Osteoblast (primary cell): ENCODE measurements around the gene FGFRL1. TPM values are rescaled to one million over a fixed set of nuclear protein-coding genes. Genes with fewer than 3 reads are reported as not detected.

Source experiments
- DNase-seq: peaks from one replicate; pipeline ENCODE4 v3.0.0; 2011; ENCODE audit warnings: low spot score, mixed read lengths; ENCODE audit not compliant: insufficient read length; ENCODE audit errors: missing footprints
- H2AFZ ChIP-seq: 2 replicates; pipeline ENCODE4 v1.6.0; 2011; ENCODE audit warnings: mild to moderate bottlenecking, low read length
- H3K27ac ChIP-seq: 2 replicates; pipeline ENCODE4 v1.5.1; 2011; ENCODE audit warnings: mild to moderate bottlenecking, low read depth, low read length, moderate library complexity
- H3K27me3 ChIP-seq: 2 replicates; pipeline ENCODE4 v1.6.0; 2012; ENCODE audit warnings: mild to moderate bottlenecking, control low read depth, inconsistent platforms, low read length, moderate library complexity; ENCODE audit not compliant: insufficient read depth
- H3K36me3 ChIP-seq: 2 replicates; pipeline ENCODE4 v1.5.1; 2011; ENCODE audit warnings: mild to moderate bottlenecking, low read length, control low read depth, moderate library complexity; ENCODE audit not compliant: insufficient read depth
- H3K4me1 ChIP-seq: 2 replicates; pipeline ENCODE4 v1.5.1; 2011; ENCODE audit warnings: mild to moderate bottlenecking, low read length, control low read depth, moderate library complexity; ENCODE audit not compliant: insufficient read depth
- H3K4me2 ChIP-seq: 2 replicates; pipeline ENCODE4 v1.6.0; 2011; ENCODE audit warnings: mild to moderate bottlenecking, low read length; ENCODE audit not compliant: insufficient read depth
- H3K4me3 ChIP-seq: fragments of 200-600 bp; sonication (generic); 3 replicates; pipeline ENCODE4 v1.5.1; 2012; ENCODE audit warnings: mild to moderate bottlenecking, low read length, inconsistent platforms; ENCODE audit not compliant: insufficient read depth
- H3K79me2 ChIP-seq: 2 replicates; pipeline ENCODE4 v1.6.0; 2012; ENCODE audit warnings: mild to moderate bottlenecking, low read length, control low read depth, inconsistent platforms; ENCODE audit not compliant: insufficient read depth
- H3K9me3 ChIP-seq: 2 replicates; pipeline ENCODE4 v1.5.1; 2011; ENCODE audit warnings: low read depth, low read length, control low read depth
- H4K20me1 ChIP-seq: 2 replicates; pipeline ENCODE4 v1.6.0; 2012; ENCODE audit warnings: mild to moderate bottlenecking, low read length, control low read depth; ENCODE audit not compliant: insufficient read depth
- CTCF ChIP-seq: IDR thresholded peaks from 2 replicates; pipeline ENCODE4 v1.5.1; 2011; ENCODE audit warnings: mild to moderate bottlenecking, low read depth, low read length, moderate library complexity; ENCODE audit errors: extremely low read depth
- total RNA-seq: library from RNA; depleted of rRNA; stranded (reverse); fragments of >200 nt; gene quantifications from 2 replicates; pipeline ENCODE4 v1.2.3, GENCODE V29; 2012

Gene FGFRL1
- total RNA-seq, 1 donor: 30.8 TPM

- no peaks in the 10 kb centered on the region for H3K27me3 ChIP-seq
- no peaks in the 10 kb centered on the region for H3K9me3 ChIP-seq
- no peaks in the 10 kb centered on the region for H3K4me1 ChIP-seq
- H3K79me2 ChIP-seq: no peaks in the 10 kb centered on the region
- no peak overlapping the region for H3K4me2 ChIP-seq
- H3K27ac ChIP-seq: no peak overlapping the region
- no peak for DNase-seq
- H4K20me1 ChIP-seq: peaks cover 12% of the 10 kb centered on the region
- no peak overlapping the region for H3K4me3 ChIP-seq
- peaks cover 8% of the 10 kb centered on the region for H3K36me3 ChIP-seq
- H2AFZ ChIP-seq: no peak overlapping the region
- no peak for TF ChIP-seq CTCF
Measured at GRCh38 chr4:1021386-1022050, 10.1 kb downstream of the FGFRL1 start.

- no peak for DNase-seq
- H4K20me1 ChIP-seq: peaks cover 11% of the 10 kb centered on the region
- H3K4me2 ChIP-seq: no peak overlapping the region
- H2AFZ ChIP-seq: no peak overlapping the region
- no peaks in the 10 kb centered on the region for H3K79me2 ChIP-seq
- H3K27me3 ChIP-seq: no peaks in the 10 kb centered on the region
- H3K36me3 ChIP-seq: peaks cover 8% of the 10 kb centered on the region
- no peak overlapping the region for H3K27ac ChIP-seq
- H3K4me1 ChIP-seq: no peaks in the 10 kb centered on the region
- TF ChIP-seq CTCF: no peak
- no peak overlapping the region for H3K4me3 ChIP-seq
- no peaks in the 10 kb centered on the region for H3K9me3 ChIP-seq
Measured at GRCh38 chr4:1022051-1022738, 10.8 kb downstream of the FGFRL1 start.

- H3K4me2 ChIP-seq: no peak overlapping the region
- no peaks in the 10 kb centered on the region for H3K9me3 ChIP-seq
- peaks cover 8% of the 10 kb centered on the region for H3K36me3 ChIP-seq
- no peaks in the 10 kb centered on the region for H3K79me2 ChIP-seq
- H3K27me3 ChIP-seq: no peaks in the 10 kb centered on the region
- no peak overlapping the region for H3K4me3 ChIP-seq
- H3K4me1 ChIP-seq: no peaks in the 10 kb centered on the region
- no peak overlapping the region for H3K27ac ChIP-seq
- DNase-seq: no peak
- TF ChIP-seq CTCF: no peak
- H2AFZ ChIP-seq: no peak overlapping the region
- H4K20me1 ChIP-seq: peaks cover 11% of the 10 kb centered on the region
Measured at GRCh38 chr4:1022739-1023066, 11.3 kb downstream of the FGFRL1 start.

DNA sequence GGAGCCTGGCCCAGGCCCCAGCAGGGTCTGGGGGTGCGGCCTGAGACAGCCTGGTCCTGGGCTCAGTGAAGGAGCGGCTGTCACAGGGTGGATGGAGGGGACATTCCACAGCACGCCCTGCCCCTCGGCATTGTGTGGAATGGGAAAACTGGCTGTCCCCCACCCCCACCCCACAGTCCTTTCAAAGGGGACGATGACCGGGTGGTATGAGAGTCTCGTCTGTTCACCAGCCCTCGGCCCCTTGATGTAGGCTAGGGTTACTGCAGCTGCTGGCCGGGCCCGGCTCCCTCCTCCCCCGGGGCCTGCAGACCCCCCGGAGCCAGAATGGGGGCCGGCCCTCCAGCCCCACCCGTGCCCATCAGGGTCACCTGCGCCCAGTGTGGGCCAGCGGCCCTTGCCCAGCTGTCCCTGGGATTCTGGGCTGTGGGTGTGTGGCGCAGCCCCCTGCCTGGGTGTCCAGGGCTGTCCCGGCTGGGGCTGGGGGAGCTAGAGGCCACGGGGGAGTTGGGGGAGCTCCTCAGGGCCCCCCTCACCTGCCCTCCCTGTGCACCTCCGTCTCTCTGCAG is 11.7 kb downstream of the FGFRL1 start:
- TF ChIP-seq CTCF: no peak
- H3K4me2 ChIP-seq: no peak overlapping the region
- H3K4me3 ChIP-seq: no peak overlapping the region
- H3K36me3 ChIP-seq: peaks cover 8% of the 10 kb centered on the region
- no peaks in the 10 kb centered on the region for H3K9me3 ChIP-seq
- H3K27me3 ChIP-seq: no peaks in the 10 kb centered on the region
- no peak for DNase-seq
- no peaks in the 10 kb centered on the region for H3K4me1 ChIP-seq
- H4K20me1 ChIP-seq: peaks cover 11% of the 10 kb centered on the region
- no peak overlapping the region for H3K27ac ChIP-seq
- H3K79me2 ChIP-seq: no peaks in the 10 kb centered on the region
- no peak overlapping the region for H2AFZ ChIP-seq
